Measurements from ENCODE around the gene ARMC7.
"Not testable (repeated sequence)": the region's sequence is repeated elsewhere in the genome, so short reads cannot be mapped to it uniquely, and the experiment has no call there.

The ARMC7 gene

GRCh38 chr17:75147878-75148546 lies 38.2 kb downstream of the ARMC7 start:
- H3K36me3 ChIP-seq (ENCODE audit: control insufficient read depth in 5 of 5, insufficient read depth in 5 of 5, low read length in 5 of 5), result peaks cover 4 to 30% (median 13%) of the 10 kb centered on the region in 5 donors
- H3K27ac ChIP-seq (ENCODE audit: low read depth, low read length), result no peak overlapping the region
- H3K9ac ChIP-seq (ENCODE audit: low read length in 5 of 5), result no peak overlapping the region
- H3K4me1 ChIP-seq (ENCODE audit: control insufficient read depth in 5 of 5, insufficient read depth in 5 of 5, low read length in 5 of 5), result peaks cover 0 to 4% (median 3%) of the 10 kb centered on the region in 5 donors
- no peaks in the 10 kb centered on the region for H3K27me3 ChIP-seq (ENCODE audit: control insufficient read depth in 5 of 5, insufficient read depth in 4 of 5, low read length in 5 of 5)
- no peaks in the 10 kb centered on the region for H3K9me3 ChIP-seq (ENCODE audit: control insufficient read depth in 5 of 5, low read length in 5 of 5)
- H3K4me3 ChIP-seq (ENCODE audit: low read depth in 1 of 5, low read length in 5 of 5), result no peak overlapping the region

GRCh38 chr17:75151930-75152329 lies 42.2 kb downstream of the ARMC7 start:
- no peak overlapping the region for H3K4me3 ChIP-seq (ENCODE audit: low read depth in 1 of 5, low read length in 5 of 5)
- H3K27me3 ChIP-seq (ENCODE audit: control insufficient read depth in 5 of 5, insufficient read depth in 4 of 5, low read length in 5 of 5), result no peaks in the 10 kb centered on the region
- H3K4me1 ChIP-seq (ENCODE audit: control insufficient read depth in 5 of 5, insufficient read depth in 5 of 5, low read length in 5 of 5), result peaks cover 0 to 19% (median 17%) of the 10 kb centered on the region in 5 donors
- H3K27ac ChIP-seq (ENCODE audit: low read depth, low read length), result no peak overlapping the region
- peaks cover 2 to 8% (median 5%) of the 10 kb centered on the region in 5 donors for H3K36me3 ChIP-seq (ENCODE audit: control insufficient read depth in 5 of 5, insufficient read depth in 5 of 5, low read length in 5 of 5)
- H3K9me3 ChIP-seq (ENCODE audit: control insufficient read depth in 5 of 5, low read length in 5 of 5), result no peaks in the 10 kb centered on the region
- no peak overlapping the region for H3K9ac ChIP-seq (ENCODE audit: low read length in 5 of 5)

GRCh38 chr17:75152523-75152921 lies 42.8 kb downstream of the ARMC7 start:
- peaks cover 0 to 4% (median 1%) of the 10 kb centered on the region in 5 donors for H3K36me3 ChIP-seq (ENCODE audit: control insufficient read depth in 5 of 5, insufficient read depth in 5 of 5, low read length in 5 of 5)
- H3K4me3 ChIP-seq (ENCODE audit: low read depth in 1 of 5, low read length in 5 of 5), result peak overlapping the region in 1 of 5 donors; percentile 89
- H3K27me3 ChIP-seq (ENCODE audit: control insufficient read depth in 5 of 5, insufficient read depth in 4 of 5, low read length in 5 of 5), result no peaks in the 10 kb centered on the region
- H3K4me1 ChIP-seq (ENCODE audit: control insufficient read depth in 5 of 5, insufficient read depth in 5 of 5, low read length in 5 of 5), result peaks cover 0 to 19% (median 17%) of the 10 kb centered on the region in 5 donors
- H3K9me3 ChIP-seq (ENCODE audit: control insufficient read depth in 5 of 5, low read length in 5 of 5), result no peaks in the 10 kb centered on the region
- no peak overlapping the region for H3K9ac ChIP-seq (ENCODE audit: low read length in 5 of 5)
- no peak overlapping the region for H3K27ac ChIP-seq (ENCODE audit: low read depth, low read length)

- Histone ChIP-seq H3K9ac (ENCODE audit: low read length in 5 of 5) (peak overlapping the region in 4 of 5 donors; percentile 77 to 86 (median 81)), H3K36me3 (ENCODE audit: control insufficient read depth in 5 of 5, insufficient read depth in 5 of 5, low read length in 5 of 5) (peaks cover 0 to 2% (median 0%) of the 10 kb centered on the region in 5 donors), H3K9me3 (ENCODE audit: control insufficient read depth in 5 of 5, low read length in 5 of 5) (no peaks in the 10 kb centered on the region), H3K27me3 (ENCODE audit: control insufficient read depth in 5 of 5, insufficient read depth in 4 of 5, low read length in 5 of 5) (no peaks in the 10 kb centered on the region), H3K4me1 (ENCODE audit: control insufficient read depth in 5 of 5, insufficient read depth in 5 of 5, low read length in 5 of 5) (peaks cover 0 to 19% (median 17%) of the 10 kb centered on the region in 5 donors), H3K27ac (ENCODE audit: low read depth, low read length) (no peak overlapping the region), H3K4me3 (ENCODE audit: low read depth in 1 of 5, low read length in 5 of 5) (peak overlapping the region; percentile 64 to 89 (median 86))
Observed at GRCh38 chr17:75152922-75153779, 43.4 kb downstream of the ARMC7 start.

GRCh38 chr17:75153780-75154194 lies 44.0 kb downstream of the ARMC7 start:
- no peaks in the 10 kb centered on the region for H3K27me3 ChIP-seq (ENCODE audit: control insufficient read depth in 5 of 5, insufficient read depth in 4 of 5, low read length in 5 of 5)
- peak overlapping the region in 4 of 5 donors; percentile 77 to 86 (median 81) for H3K9ac ChIP-seq (ENCODE audit: low read length in 5 of 5)

GRCh38 chr17:75154195-75155106 lies 44.7 kb downstream of the ARMC7 start, which contains the start of gene JPT1:
Gene JPT1 (minus strand): TSS chr17:75154512. CDS start chr17:75154397, 115 bp downstream.
- H3K4me3 ChIP-seq (ENCODE audit: low read depth in 1 of 5, low read length in 5 of 5), result peak within 1 kb of the TSS; percentile 73 to 89 (median 86)
- peaks cover 0 to 19% (median 17%) of the 10 kb centered on the region in 5 donors for H3K4me1 ChIP-seq (ENCODE audit: control insufficient read depth in 5 of 5, insufficient read depth in 5 of 5, low read length in 5 of 5)
- peak within 1 kb of the TSS in 4 of 5 donors; percentile 77 to 86 (median 81) for H3K9ac ChIP-seq (ENCODE audit: low read length in 5 of 5)
- H3K27me3 ChIP-seq (ENCODE audit: control insufficient read depth in 5 of 5, insufficient read depth in 4 of 5, low read length in 5 of 5), result no peaks in the 10 kb centered on the region
- H3K36me3 ChIP-seq (ENCODE audit: control insufficient read depth in 5 of 5, insufficient read depth in 5 of 5, low read length in 5 of 5), result no peaks in the 10 kb centered on the region
- no peak within 1 kb of the TSS for H3K27ac ChIP-seq (ENCODE audit: low read depth, low read length)
- H3K9me3 ChIP-seq (ENCODE audit: control insufficient read depth in 5 of 5, low read length in 5 of 5), result no peaks in the 10 kb centered on the region

More at GRCh38 chr17:75153780-75154194, 44.0 kb downstream of the ARMC7 start:
- Histone ChIP-seq H3K4me1 (ENCODE audit: control insufficient read depth in 5 of 5, insufficient read depth in 5 of 5, low read length in 5 of 5) (peaks cover 0 to 19% (median 17%) of the 10 kb centered on the region in 5 donors), H3K9me3 (ENCODE audit: control insufficient read depth in 5 of 5, low read length in 5 of 5) (no peaks in the 10 kb centered on the region), H3K27ac (ENCODE audit: low read depth, low read length) (no peak overlapping the region), H3K36me3 (ENCODE audit: control insufficient read depth in 5 of 5, insufficient read depth in 5 of 5, low read length in 5 of 5) (no peaks in the 10 kb centered on the region), H3K4me3 (ENCODE audit: low read depth in 1 of 5, low read length in 5 of 5) (peak overlapping the region; percentile 64 to 89 (median 86))

GRCh38 chr17:75155191-75155601 lies 45.4 kb downstream of the ARMC7 start:
- peak overlapping the region in 1 of 5 donors; percentile 89 for H3K4me3 ChIP-seq (ENCODE audit: low read depth in 1 of 5, low read length in 5 of 5)
- H3K36me3 ChIP-seq (ENCODE audit: control insufficient read depth in 5 of 5, insufficient read depth in 5 of 5, low read length in 5 of 5), result peaks cover 0 to 2% (median 0%) of the 10 kb centered on the region in 5 donors
- H3K9me3 ChIP-seq (ENCODE audit: control insufficient read depth in 5 of 5, low read length in 5 of 5), result no peaks in the 10 kb centered on the region
- no peaks in the 10 kb centered on the region for H3K27me3 ChIP-seq (ENCODE audit: control insufficient read depth in 5 of 5, insufficient read depth in 4 of 5, low read length in 5 of 5)
- H3K9ac ChIP-seq (ENCODE audit: low read length in 5 of 5), result no peak overlapping the region
- H3K27ac ChIP-seq (ENCODE audit: low read depth, low read length), result no peak overlapping the region
- peaks cover 0 to 19% (median 17%) of the 10 kb centered on the region in 5 donors for H3K4me1 ChIP-seq (ENCODE audit: control insufficient read depth in 5 of 5, insufficient read depth in 5 of 5, low read length in 5 of 5)

GRCh38 chr17:75158480-75158879 lies 48.7 kb downstream of the ARMC7 start:
- H3K27ac ChIP-seq (ENCODE audit: low read depth, low read length); H3K36me3 ChIP-seq (ENCODE audit: control insufficient read depth in 5 of 5, insufficient read depth in 5 of 5, low read length in 5 of 5): not testable (repeated sequence)

More at GRCh38 chr17:75158480-75158879, 48.7 kb downstream of the ARMC7 start:
- not testable (repeated sequence) for H3K9ac ChIP-seq (ENCODE audit: low read length in 5 of 5); H3K9me3 ChIP-seq (ENCODE audit: control insufficient read depth in 5 of 5, low read length in 5 of 5); H3K4me3 ChIP-seq (ENCODE audit: low read depth in 1 of 5, low read length in 5 of 5); H3K27me3 ChIP-seq (ENCODE audit: control insufficient read depth in 5 of 5, insufficient read depth in 4 of 5, low read length in 5 of 5)
- peaks cover 0 to 11% (median 9%) of the 10 kb centered on the region in 5 donors for H3K4me1 ChIP-seq (ENCODE audit: control insufficient read depth in 5 of 5, insufficient read depth in 5 of 5, low read length in 5 of 5)
